Fibroblast of pulmonary artery (primary cell): ENCODE measurements around the gene ATG9B.

Experiments used
- DNase-seq: peaks from one replicate; pipeline ENCODE4 v3.0.0-alpha.2; 2010; ENCODE audit warnings: low read depth
- H3K4me3 ChIP-seq: replicated peaks from 2 replicates; pipeline ENCODE4 v1.5.1; 2011; ENCODE audit warnings: low read depth, mild to moderate bottlenecking, control low read depth, low read length, moderate library complexity
- TF ChIP-seq, protein P1 (sequence below): IDR thresholded peaks from 2 replicates; pipeline ENCODE4 v1.5.1; 2011; ENCODE audit warnings: mild to moderate bottlenecking, control low read depth, low read length, inconsistent platforms; ENCODE audit errors: missing control alignments

Gene ATG9B

GRCh38 chr7:151006590-151007300 is 17.5 kb downstream of the ATG9B start:
- TF ChIP-seq, protein P1, sequence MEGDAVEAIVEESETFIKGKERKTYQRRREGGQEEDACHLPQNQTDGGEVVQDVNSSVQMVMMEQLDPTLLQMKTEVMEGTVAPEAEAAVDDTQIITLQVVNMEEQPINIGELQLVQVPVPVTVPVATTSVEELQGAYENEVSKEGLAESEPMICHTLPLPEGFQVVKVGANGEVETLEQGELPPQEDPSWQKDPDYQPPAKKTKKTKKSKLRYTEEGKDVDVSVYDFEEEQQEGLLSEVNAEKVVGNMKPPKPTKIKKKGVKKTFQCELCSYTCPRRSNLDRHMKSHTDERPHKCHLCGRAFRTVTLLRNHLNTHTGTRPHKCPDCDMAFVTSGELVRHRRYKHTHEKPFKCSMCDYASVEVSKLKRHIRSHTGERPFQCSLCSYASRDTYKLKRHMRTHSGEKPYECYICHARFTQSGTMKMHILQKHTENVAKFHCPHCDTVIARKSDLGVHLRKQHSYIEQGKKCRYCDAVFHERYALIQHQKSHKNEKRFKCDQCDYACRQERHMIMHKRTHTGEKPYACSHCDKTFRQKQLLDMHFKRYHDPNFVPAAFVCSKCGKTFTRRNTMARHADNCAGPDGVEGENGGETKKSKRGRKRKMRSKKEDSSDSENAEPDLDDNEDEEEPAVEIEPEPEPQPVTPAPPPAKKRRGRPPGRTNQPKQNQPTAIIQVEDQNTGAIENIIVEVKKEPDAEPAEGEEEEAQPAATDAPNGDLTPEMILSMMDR, result no peak
- no peak overlapping the region for H3K4me3 ChIP-seq
- no peak for DNase-seq

DNA sequence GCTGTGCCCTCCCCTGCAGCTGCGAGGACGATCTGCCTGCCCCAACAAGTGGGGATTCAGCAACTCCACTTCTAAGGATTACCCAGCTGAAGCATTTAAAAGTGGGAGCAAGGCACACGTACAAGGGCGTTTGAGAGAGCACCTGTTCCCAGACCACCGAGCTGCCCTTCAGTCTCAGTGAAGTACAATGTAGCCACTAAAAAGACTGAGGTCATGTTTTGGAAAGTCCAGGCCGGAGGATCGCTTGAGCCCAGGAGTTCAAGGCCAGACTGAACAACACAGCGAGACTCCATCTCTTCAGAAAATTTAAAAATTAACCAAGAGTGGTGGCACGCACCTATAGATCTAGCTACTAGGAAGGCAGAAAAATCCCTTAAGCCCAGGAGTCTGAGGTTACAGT is 18.7 kb downstream of the ATG9B start:
- DNase-seq, result no peak
- TF ChIP-seq, protein P1, result no peak
- H3K4me3 ChIP-seq, result no peak overlapping the region

- TF ChIP-seq, protein P1, result no peak
- no peak for DNase-seq
- H3K4me3 ChIP-seq, result no peak overlapping the region
These were observed 20.7 kb downstream of the ATG9B start for GRCh38 chr7:151003572-151003971.

DNA sequence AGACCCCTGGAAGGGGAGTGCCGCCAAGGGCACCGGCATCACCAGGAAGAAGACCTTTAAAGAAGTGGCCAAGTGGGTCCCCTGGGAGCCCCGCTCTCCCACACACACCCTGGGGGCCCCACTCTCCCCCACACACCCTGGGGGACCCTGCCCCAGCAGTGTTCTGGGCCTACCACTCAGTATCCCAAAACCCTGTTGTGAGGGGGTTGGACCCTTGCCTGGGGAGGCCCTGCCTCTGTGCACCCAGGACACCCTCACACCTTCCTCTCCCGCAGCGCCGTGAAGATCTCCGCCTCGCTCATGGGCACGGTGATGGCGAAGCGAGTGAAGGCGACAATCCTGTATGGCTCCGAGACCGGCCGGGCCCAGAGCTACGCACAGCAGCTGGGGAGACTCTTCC is 22.7 kb downstream of the ATG9B start:
- H3K4me3 ChIP-seq, result no peak overlapping the region
- no peak for DNase-seq
- TF ChIP-seq, protein P1, result no peak

- DNase-seq, result no peak
- TF ChIP-seq, protein P1, result no peak
- no peak overlapping the region for H3K4me3 ChIP-seq
These were observed 23.3 kb downstream of the ATG9B start for GRCh38 chr7:151000897-151001495.

DNA sequence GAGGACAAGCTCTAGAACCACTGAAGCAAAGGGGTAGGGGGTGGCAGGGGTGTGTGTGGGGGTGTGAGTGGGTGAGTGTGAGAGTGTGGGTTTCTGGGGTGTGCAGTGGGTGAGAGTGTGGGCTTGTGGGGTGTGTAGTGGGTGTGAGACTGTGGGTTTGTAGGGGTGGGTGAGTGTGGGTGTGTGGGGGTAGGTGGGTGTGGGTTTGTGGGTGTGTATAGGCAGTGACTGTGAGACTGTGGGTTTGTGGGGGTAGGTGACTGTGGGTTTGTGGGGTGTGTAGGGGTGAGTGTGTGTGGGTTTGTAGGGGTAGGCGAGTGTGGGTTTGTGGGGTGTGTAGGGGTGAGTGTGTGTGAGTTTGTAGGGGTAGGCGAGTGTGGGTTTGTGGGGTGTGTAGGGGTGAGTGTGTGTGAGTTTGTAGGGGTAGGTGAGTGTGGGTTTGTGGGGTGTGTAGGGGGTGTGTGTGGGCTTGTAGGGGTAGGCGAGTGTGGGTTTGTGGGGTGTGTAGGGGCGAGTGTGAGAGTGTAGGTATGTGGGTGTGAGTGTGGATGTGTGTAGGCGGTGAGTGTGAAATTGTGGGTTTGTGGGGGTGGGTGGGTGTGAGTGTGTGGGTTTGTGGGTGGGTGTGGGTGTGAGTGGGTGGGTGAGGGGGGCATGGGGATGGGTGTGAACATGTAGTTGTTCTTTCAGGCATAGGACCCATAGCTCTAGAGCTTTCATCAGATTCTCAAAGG is 24.6 kb downstream of the ATG9B start:
- no peak for DNase-seq
- no peak overlapping the region for H3K4me3 ChIP-seq
- TF ChIP-seq, protein P1, result no peak
